IPS-11a (cell line): ENCODE measurements around the gene TRANK1.
"Not testable (repeated sequence)": the region's sequence is repeated elsewhere in the genome, so short reads cannot be mapped to it uniquely, and the experiment has no call there.

Experiments used
- H3K4me3 ChIP-seq: one replicate; pipeline ENCODE4 v1.5.1; 2013; ENCODE audit warnings: low read depth, low read length, control low read depth

TRANK1 gene

GRCh38 chr3:36893137-36893557 is 51.7 kb downstream of the TRANK1 start:
- no peak overlapping the region for H3K4me3 ChIP-seq

GRCh38 chr3:36892457-36893136 is 52.3 kb downstream of the TRANK1 start:
- no peak overlapping the region for H3K4me3 ChIP-seq

GRCh38 chr3:36891701-36892160 is 53.1 kb downstream of the TRANK1 start:
- H3K4me3 ChIP-seq = no peak overlapping the region

- not testable (repeated sequence) for H3K4me3 ChIP-seq
These were observed 53.8 kb downstream of the TRANK1 start for GRCh38 chr3:36891097-36891496.

GRCh38 chr3:36890261-36890660 is 54.6 kb downstream of the TRANK1 start:
- H3K4me3 ChIP-seq = no peak overlapping the region

GRCh38 chr3:36881735-36882134 is 63.1 kb downstream of the TRANK1 start:
- H3K4me3 ChIP-seq = no peak overlapping the region

- H3K4me3 ChIP-seq = not testable (repeated sequence)
These were observed 65.0 kb downstream of the TRANK1 start for GRCh38 chr3:36879842-36880241.

- H3K4me3 ChIP-seq = no peak overlapping the region
These were observed 66.7 kb downstream of the TRANK1 start for GRCh38 chr3:36877930-36878685.

GRCh38 chr3:36876181-36876936 is 68.5 kb downstream of the TRANK1 start:
- no peak overlapping the region for H3K4me3 ChIP-seq

- H3K4me3 ChIP-seq = no peak overlapping the region
These were observed 69.5 kb downstream of the TRANK1 start for GRCh38 chr3:36875397-36875796.

GRCh38 chr3:36874424-36874823 is 70.4 kb downstream of the TRANK1 start:
- H3K4me3 ChIP-seq = no peak overlapping the region

- no peak overlapping the region for H3K4me3 ChIP-seq
These were observed 73.3 kb downstream of the TRANK1 start for GRCh38 chr3:36871379-36872126.

GRCh38 chr3:36868614-36869436 is 76.0 kb downstream of the TRANK1 start:
- no peak overlapping the region for H3K4me3 ChIP-seq

- no peak overlapping the region for H3K4me3 ChIP-seq
These were observed 77.0 kb downstream of the TRANK1 start for GRCh38 chr3:36867810-36868209.

GRCh38 chr3:36866368-36866767 is 78.5 kb downstream of the TRANK1 start:
- H3K4me3 ChIP-seq = no peak overlapping the region

GRCh38 chr3:36864180-36865053 is 80.4 kb downstream of the TRANK1 start:
- no peak overlapping the region for H3K4me3 ChIP-seq

- H3K4me3 ChIP-seq = no peak overlapping the region
These were observed 82.6 kb downstream of the TRANK1 start for GRCh38 chr3:36862076-36862755.

- H3K4me3 ChIP-seq = no peak overlapping the region
These were observed 85.4 kb downstream of the TRANK1 start for GRCh38 chr3:36859494-36859893.

- H3K4me3 ChIP-seq = no peak overlapping the region
These were observed 92.8 kb downstream of the TRANK1 start for GRCh38 chr3:36852071-36852470.
